Ascending aorta (tissue), 2 donors: ENCODE measurements around the gene AACS. TPM values are rescaled to one million over a fixed set of nuclear protein-coding genes. Genes with fewer than 3 reads are reported as not detected.

Experiments used
- DNase-seq, 2 donors: peaks; one replicate each; pipeline ENCODE4 v3.0.0-alpha.2; 2019; ENCODE audit warnings: low spot score in 2 of 2
- H3K27ac ChIP-seq, 2 donors: fragments of 200-600 bp; sonication (generic); one replicate each; pipeline ENCODE4 v1.5.1; 2016 to 2017; ENCODE audit warnings: mild to moderate bottlenecking in 1 of 2
- H3K27me3 ChIP-seq: fragments of 200-600 bp; sonication (generic); one replicate; pipeline ENCODE4 v1.5.1; 2017
- H3K36me3 ChIP-seq, 2 donors: fragments of 200-600 bp; sonication (generic); one replicate each; pipeline ENCODE4 v1.5.1; 2016
- H3K4me1 ChIP-seq, 2 donors: fragments of 200-600 bp; sonication (generic); one replicate each; pipeline ENCODE4 v1.5.1; 2016 to 2017; ENCODE audit warnings: mild to moderate bottlenecking in 1 of 2
- H3K4me3 ChIP-seq, 2 donors: fragments of 200-600 bp; sonication (generic); one replicate each; pipeline ENCODE4 v1.5.1; 2016 to 2017; ENCODE audit warnings: mild to moderate bottlenecking in 1 of 2
- H3K9me3 ChIP-seq, 2 donors: fragments of 200-600 bp; sonication (generic); one replicate each; pipeline ENCODE4 v1.5.1; 2016
- CTCF ChIP-seq, 3 experiments: fragments of 200-600 bp in 2 of 3; fragments of 450-650 bp in 1 of 3; sonication (generic) in 2 of 3; IDR thresholded peaks; one replicate each; pipeline ENCODE4 v1.5.1; 2016 to 2019; ENCODE audit warnings: antibody characterized with exemption in 3 of 3, mild to moderate bottlenecking in 1 of 3, moderate library complexity in 1 of 3
- intact Hi-C: fragments of 100-400 bp; cut with DNase I; formaldehyde crosslinking; loops from one replicate; pipeline ENCODE4 v1.15.1; 2023
- total RNA-seq: library from RNA; depleted of rRNA; stranded (reverse); fragments of >200 nt; gene quantifications from one replicate; pipeline ENCODE4 v1.1.0, GENCODE V29; 2016

AACS gene
- total RNA-seq, 1 donor from 2014 or later: 7.0 TPM

GRCh38 chr12:125191361-125192087 lies 126.3 kb downstream of the AACS start:
- no peaks in the 10 kb centered on the region for H3K9me3 ChIP-seq
- no peak overlapping the region for H3K4me3 ChIP-seq
- no peaks in the 10 kb centered on the region for H3K36me3 ChIP-seq
- H3K27ac ChIP-seq: no peak overlapping the region
- DNase-seq: no peak
- no peak for TF ChIP-seq CTCF (IDR thresholded peaks at IDR 0.05)
- H3K4me1 ChIP-seq: peaks cover 0 to 9% of the 10 kb centered on the region in 2 donors
- intact Hi-C loops: no loop called here
- H3K27me3 ChIP-seq: peaks cover 5% of the 10 kb centered on the region

GRCh38 chr12:125192690-125193221 lies 127.5 kb downstream of the AACS start:
- H3K27ac ChIP-seq: no peak overlapping the region
- no peak for DNase-seq
- no peaks in the 10 kb centered on the region for H3K9me3 ChIP-seq
- H3K27me3 ChIP-seq: peaks cover 5% of the 10 kb centered on the region
- intact Hi-C loops: no loop called here
- H3K36me3 ChIP-seq: no peaks in the 10 kb centered on the region
- H3K4me1 ChIP-seq: peaks cover 0 to 2% of the 10 kb centered on the region in 2 donors
- no peak for TF ChIP-seq CTCF (IDR thresholded peaks at IDR 0.05)
- no peak overlapping the region for H3K4me3 ChIP-seq

Other genes starting within 250 kb of the AACS start
- gene SCARB1, start 201.6 kb upstream of the AACS start, total RNA-seq: 81.1 TPM
- 1,347 TPM for gene UBC, start 150.8 kb upstream of the AACS start, total RNA-seq
- 19.6 TPM for gene DHX37, start 76.3 kb upstream of the AACS start, total RNA-seq
- gene BRI3BP, start 71.8 kb upstream of the AACS start, total RNA-seq: 2.1 TPM
- gene TMEM132B, start 121.0 kb downstream of the AACS start, total RNA-seq: 1.1 TPM